Bronchial epithelial cell (primary cell): ENCODE results near the gene ECSIT. TPM values are rescaled to one million over a fixed set of nuclear protein-coding genes. Genes with fewer than 3 reads are reported as not detected.

ENCODE experiments used
- DNase-seq: peaks from one replicate; pipeline ENCODE4 v3.0.0-alpha.2; 2010; ENCODE audit warnings: low read depth
- FAIRE-seq: peaks from 2 replicates; lab custom pipeline; 2011; peaks lifted over from hg19 to GRCh38; lab: Jason Lieb, UNC
- H3K27me3 ChIP-seq: 2 replicates; pipeline ENCODE4 v1.5.1; 2011; ENCODE audit warnings: low read length; ENCODE audit not compliant: control insufficient read depth, insufficient read depth
- H3K36me3 ChIP-seq: 2 replicates; pipeline ENCODE4 v1.5.1; 2011; ENCODE audit warnings: low read length; ENCODE audit not compliant: control insufficient read depth, insufficient read depth
- H3K4me3 ChIP-seq: 2 replicates; pipeline ENCODE4 v1.5.1; 2011; ENCODE audit warnings: mild to moderate bottlenecking, low read depth, low read length, control low read depth
- total RNA-seq: library from RNA; depleted of rRNA; stranded (reverse); fragments of >200 nt; gene quantifications from 2 replicates; pipeline ENCODE4 v1.2.1, GENCODE V29; 2014
- TF ChIP-seq, protein P1 (sequence below): IDR thresholded peaks from 2 replicates; pipeline ENCODE4 v1.5.1; 2011; ENCODE audit warnings: mild to moderate bottlenecking, moderate library complexity, low read length, control low read depth, inconsistent platforms; ENCODE audit not compliant: insufficient read depth, severe bottlenecking

The ECSIT gene
- total RNA-seq, 1 donor from 2014 or later: 57.4 TPM

- H3K36me3 ChIP-seq: no peaks in the 10 kb centered on the region
- H3K27me3 ChIP-seq: peaks cover 15% of the 10 kb centered on the region
- FAIRE-seq (no peak), DNase-seq (peak; percentile 32)
- peak overlapping the region; percentile 26 for H3K4me3 ChIP-seq
- TF ChIP-seq, protein P1, sequence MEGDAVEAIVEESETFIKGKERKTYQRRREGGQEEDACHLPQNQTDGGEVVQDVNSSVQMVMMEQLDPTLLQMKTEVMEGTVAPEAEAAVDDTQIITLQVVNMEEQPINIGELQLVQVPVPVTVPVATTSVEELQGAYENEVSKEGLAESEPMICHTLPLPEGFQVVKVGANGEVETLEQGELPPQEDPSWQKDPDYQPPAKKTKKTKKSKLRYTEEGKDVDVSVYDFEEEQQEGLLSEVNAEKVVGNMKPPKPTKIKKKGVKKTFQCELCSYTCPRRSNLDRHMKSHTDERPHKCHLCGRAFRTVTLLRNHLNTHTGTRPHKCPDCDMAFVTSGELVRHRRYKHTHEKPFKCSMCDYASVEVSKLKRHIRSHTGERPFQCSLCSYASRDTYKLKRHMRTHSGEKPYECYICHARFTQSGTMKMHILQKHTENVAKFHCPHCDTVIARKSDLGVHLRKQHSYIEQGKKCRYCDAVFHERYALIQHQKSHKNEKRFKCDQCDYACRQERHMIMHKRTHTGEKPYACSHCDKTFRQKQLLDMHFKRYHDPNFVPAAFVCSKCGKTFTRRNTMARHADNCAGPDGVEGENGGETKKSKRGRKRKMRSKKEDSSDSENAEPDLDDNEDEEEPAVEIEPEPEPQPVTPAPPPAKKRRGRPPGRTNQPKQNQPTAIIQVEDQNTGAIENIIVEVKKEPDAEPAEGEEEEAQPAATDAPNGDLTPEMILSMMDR: peak; percentile 88
These were observed 46.4 kb downstream of the ECSIT start for GRCh38 chr19:11482384-11483050.

DNA sequence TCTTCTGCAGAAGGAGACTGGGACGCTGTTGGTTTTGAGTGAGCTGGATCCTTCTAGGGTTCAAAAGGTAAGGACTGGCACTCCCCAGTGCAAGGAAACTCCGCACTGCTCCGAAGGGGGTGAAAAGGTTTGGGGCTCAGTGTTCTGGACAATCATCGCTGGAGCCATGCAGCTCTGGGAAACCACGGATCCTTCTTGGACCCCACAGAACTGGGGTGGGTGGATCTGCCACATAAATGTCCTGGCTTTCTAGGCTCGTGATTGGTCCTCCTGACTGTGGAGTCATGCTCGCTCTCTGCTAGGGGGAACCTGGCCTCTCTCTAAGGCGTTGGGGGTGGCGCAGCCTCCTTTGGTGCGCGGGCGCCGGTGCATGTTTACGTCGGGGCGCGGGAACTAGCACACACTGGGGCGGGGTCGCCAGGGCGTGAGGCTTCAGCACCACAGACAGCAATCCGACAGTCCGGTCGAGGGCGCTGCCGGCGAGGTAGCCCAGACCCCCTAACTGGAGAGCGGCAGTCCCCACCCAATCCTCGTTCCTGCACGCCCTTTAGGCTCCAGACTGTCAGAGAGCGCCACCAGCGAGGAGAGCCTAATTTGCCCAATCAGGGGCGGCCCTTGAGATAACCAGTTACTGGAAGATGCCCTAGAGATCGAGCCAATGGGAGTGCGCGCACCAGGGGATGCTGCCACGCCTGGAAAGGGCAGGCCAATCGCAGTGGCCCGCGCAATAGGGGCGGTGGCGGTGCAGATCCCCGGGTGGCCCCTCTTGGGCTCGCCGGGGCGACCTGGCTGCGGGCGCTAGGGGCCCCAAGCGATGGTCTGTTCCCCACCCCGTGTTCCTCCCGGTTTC lies 47.2 kb downstream of the ECSIT start:
- TF ChIP-seq, protein P1: no peak
- no peak for FAIRE-seq
- peak; percentile 65 for DNase-seq
- H3K4me3 ChIP-seq: peak overlapping the region; percentile 26
- no peaks in the 10 kb centered on the region for H3K36me3 ChIP-seq
- H3K27me3 ChIP-seq: peaks cover 15% of the 10 kb centered on the region

GRCh38 chr19:11480715-11481533 lies 48.0 kb downstream of the ECSIT start, which contains the start of gene ELAVL3:
Gene ELAVL3 (minus strand): TSS chr19:11481046. CDS start chr19:11480608, 438 bp downstream.
- Histone ChIP-seq H3K27me3 (peaks cover 15% of the 10 kb centered on the region), H3K4me3 (no peak within 1 kb of the TSS), H3K36me3 (no peaks in the 10 kb centered on the region)
- FAIRE-seq: no peak
- no peak for DNase-seq
- TF ChIP-seq, protein P1: no peak

DNA sequence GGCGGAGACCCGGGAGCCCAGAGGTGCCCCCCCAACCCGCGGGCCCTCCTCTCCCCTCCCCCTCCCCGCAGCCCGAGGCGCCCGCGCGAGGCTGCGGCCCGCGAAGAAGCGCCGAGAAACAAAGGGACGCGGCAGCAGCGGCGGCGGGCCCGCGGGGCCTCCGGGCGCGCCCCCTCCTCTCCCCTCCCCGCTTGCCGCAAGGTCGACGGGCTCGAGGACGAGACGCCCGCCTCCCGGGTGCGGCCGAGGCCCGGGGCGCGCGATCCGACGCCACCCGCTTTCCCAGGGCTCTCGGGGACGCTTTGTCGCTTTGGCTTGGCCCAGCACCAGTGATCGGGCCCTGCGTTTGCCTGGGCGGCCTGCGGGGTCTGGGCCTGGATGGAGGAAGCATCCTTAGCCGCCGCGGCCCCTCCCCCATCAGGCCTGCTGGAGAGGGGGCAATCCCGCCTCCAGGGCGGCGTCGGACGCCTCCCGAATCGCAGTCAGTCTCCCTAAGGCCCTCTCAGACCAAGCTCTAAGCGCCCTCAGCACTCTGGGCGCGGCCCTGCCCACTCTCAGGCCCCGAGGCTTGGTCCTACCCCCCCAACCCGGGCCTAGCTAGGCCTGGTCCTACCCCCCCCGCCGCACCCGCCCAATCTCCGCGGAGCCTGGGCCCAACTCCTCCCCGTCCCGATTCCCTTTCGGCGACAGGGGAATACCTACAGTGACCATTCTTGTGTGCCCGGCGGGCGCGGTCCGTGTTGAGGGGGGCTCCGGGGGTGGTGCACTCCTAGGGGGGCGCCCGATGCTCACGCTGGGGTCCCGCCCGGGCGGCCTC lies 48.8 kb downstream of the ECSIT start:
- Histone ChIP-seq H3K36me3 (no peaks in the 10 kb centered on the region), H3K4me3 (no peak overlapping the region), H3K27me3 (peaks cover 15% of the 10 kb centered on the region)
- DNase-seq: no peak
- TF ChIP-seq, protein P1: no peak
- no peak for FAIRE-seq
